Measurements from ENCODE around the gene IL25. TPM values are rescaled to one million over a fixed set of nuclear protein-coding genes. Genes with fewer than 3 reads are reported as not detected.
"Not testable (repeated sequence)": the region's sequence is repeated elsewhere in the genome, so short reads cannot be mapped to it uniquely, and the experiment has no call there.

The IL25 gene
- not detected for total RNA-seq

DNA sequence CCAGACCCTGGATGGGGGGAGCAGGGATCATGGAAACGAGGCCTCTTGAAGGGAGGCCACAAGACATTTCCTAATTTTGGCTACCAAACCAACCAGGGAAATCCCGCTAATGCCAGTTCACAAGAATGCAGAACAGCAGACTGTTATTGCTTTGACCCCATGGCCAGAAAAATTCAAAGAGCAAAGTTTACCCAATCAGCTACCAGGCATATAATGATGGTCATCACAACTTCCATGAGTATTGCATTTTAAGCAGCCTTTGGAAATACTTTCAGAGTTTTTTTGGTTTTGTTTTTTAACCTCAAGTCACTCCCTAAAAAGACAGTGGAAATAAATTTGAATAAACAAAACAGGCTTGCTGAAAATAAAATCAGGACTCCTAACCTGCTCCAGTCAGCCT lies at the start of gene IL25:
Gene IL25, plus strand, starts transcription at position 301 of the 400 bp plus-strand sequence.
- FAIRE-seq = no peak

DNA sequence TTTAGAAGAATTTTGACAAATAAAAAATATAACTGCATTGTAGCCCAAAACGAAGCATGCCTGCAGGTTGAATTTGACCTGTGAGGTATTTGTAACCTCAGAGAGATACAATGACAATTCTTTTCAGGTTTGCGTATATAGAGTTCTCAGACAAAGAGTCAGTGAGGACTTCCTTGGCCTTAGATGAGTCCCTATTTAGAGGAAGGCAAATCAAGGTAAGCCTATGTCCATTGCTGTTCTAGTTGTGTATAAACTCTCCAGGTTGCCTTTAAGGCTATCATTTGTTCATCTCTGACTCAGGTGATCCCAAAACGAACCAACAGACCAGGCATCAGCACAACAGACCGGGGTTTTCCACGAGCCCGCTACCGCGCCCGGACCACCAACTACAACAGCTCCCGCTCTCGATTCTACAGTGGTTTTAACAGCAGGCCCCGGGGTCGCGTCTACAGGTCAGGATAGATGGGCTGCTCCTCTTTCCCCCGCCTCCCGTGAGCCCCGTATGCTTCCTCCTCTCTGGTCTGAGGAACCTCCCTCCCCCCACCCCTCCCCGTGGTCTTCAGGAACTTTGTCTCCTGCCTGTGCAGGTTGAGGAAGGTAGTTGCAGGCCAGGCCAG lies 48.7 kb upstream of the IL25 start:
- FAIRE-seq = no peak
- DNase-seq (ENCODE audit: low spot score in 2 of 2) = no peak

More for the DNA sequence above, at the start of gene IL25:
- no peak for DNase-seq (ENCODE audit: low spot score in 2 of 2)

DNA sequence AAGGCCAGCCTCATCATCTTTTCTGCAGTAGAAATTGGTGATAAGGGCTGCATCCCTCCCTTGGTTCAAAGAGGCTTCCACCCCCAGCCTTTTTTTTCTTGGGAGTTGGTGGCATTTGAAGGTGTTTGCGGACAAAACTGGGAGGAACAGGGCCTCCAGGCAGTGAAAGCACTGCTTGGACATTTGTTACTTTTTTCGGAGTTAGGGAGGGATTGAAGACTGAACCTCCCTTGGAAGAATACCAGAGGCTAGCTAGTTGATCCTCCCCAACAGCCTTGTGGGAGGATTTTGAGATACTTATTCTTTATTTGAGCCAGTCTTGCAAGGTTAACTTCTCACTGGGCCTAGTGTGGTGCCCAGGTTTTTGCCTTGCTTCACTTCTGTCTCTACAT lies 48.2 kb upstream of the IL25 start:
- FAIRE-seq = no peak
- no peak for DNase-seq (ENCODE audit: low spot score in 2 of 2)

GRCh38 chr14:23324993-23325392 lies 47.6 kb upstream of the IL25 start:
- FAIRE-seq (no peak), DNase-seq (ENCODE audit: low spot score in 2 of 2) (no peak)

GRCh38 chr14:23325746-23326145 lies 46.9 kb upstream of the IL25 start:
- DNase-seq (ENCODE audit: low spot score in 2 of 2); FAIRE-seq: not testable (repeated sequence)

GRCh38 chr14:23326491-23327332 lies 45.9 kb upstream of the IL25 start:
- no peak for FAIRE-seq

DNA sequence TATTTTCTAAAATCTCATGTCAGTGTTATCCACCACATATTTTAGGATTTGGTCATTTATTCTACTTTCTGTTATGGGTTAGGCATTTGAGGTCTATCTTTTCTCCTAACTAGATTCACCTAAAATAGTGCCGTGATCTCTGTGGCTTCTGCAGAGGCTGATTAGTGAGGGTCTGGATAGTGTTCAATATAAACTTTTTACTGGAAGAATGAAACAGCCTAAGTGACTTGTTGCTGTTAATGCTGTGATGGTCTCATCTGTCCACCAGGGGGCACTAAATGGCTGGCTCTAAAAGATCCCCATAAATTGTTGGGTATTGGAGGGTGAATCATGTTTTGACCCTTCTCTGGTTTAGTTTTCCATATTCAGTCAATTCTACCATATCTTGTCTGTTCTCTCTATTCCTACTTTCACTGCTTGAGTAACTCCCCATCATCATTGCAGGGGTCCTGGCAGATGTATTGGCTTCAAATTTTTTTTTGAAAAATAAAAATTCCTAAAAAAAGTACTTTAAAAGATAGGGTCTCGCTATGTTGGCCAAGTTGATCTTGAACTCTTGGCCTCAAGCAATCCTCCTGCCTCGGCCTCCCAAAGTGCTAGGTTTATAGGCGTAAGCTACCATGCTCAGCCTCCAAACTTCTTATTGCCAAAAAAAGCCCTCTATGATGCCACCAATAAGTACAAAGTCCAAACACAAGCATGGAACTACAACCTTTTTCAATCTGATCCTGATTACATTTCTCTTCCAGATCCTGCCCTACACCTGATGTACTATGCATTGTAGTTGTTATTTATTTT lies 44.5 kb upstream of the IL25 start:
- DNase-seq (ENCODE audit: low spot score in 2 of 2) (peak; percentile 75 to 82), FAIRE-seq (no peak)

More at GRCh38 chr14:23326491-23327332, 45.9 kb upstream of the IL25 start:
- no peak for DNase-seq (ENCODE audit: low spot score in 2 of 2)

DNA sequence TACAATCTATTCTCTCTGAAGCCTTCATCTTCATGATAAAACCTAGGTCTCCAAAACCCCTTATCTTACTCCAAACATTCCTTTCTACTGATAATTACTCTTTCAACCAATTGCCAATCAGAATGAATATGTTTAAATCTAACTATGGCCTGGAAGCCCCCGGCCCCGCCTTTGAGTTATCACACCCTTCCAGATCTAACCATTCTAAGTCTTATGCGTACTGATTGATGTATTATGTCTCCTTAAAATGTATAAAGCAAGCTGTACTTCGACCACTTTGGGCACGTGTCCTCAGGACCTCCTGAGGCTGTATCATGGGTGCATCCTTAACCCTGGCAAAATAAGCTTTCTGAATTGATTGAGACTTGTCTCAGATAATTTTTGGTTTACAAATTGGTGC lies 37.0 kb upstream of the IL25 start:
- no peak for FAIRE-seq
- no peak for DNase-seq (ENCODE audit: low spot score in 2 of 2)

DNA sequence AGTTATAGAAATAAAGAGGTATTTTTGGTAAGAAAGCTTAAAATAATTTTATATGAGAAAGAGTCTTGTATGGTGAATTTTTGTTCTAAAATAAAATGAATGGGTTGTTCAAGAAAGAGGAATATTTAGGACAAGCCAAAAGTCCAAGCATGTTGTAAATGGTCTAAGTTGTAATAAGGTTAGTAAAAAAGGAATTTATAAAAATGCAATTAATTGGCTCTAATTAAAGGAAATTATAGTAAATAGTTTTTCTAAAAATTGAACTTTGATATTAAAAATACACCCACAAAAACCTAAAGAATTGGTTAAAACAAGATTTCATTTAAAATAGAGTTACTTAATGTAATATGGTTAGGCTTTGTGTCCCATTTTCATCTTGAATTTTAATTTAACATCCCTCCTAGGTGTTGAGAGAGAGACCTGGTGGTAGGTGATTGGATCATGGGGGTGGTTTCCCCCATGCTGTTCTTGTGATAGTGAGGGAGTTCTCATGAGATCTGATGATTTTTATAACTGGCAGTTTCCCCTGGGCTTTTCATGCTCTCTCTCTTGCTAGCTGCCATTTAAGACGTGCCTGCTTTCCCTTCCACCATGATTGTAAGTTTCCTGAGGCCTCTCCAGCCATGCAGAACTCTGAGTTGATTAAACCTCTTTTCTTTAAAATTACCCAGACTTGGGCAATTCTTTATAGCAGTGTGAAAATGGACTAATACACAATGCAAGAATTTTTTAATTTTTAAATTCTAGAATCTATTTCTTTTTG lies 32.9 kb upstream of the IL25 start:
- DNase-seq (ENCODE audit: low spot score in 2 of 2) (no peak), FAIRE-seq (no peak)

DNA sequence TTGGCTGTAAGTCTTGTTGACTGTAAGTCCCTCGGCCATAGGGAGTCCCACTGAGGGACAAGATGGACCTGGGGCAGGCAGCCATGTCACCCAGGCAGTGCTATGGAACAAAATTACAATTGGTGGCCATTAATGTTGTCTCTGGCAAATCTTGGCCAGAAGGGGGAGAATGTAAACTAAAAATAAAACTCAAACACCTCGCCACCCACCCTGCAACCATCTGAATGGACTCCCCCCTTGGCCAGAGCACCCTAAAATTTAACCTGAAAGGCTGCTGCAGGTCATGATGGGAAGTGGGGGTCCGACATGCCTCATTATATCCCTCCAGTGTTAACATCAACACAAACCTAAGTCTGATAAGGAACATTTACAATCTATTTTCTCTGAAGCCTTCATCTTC lies 28.1 kb upstream of the IL25 start:
- DNase-seq (ENCODE audit: low spot score in 2 of 2) (no peak), FAIRE-seq (no peak)

GRCh38 chr14:23345987-23346692 lies 26.5 kb upstream of the IL25 start:
- FAIRE-seq = no peak
- no peak for DNase-seq (ENCODE audit: low spot score in 2 of 2)

DNA sequence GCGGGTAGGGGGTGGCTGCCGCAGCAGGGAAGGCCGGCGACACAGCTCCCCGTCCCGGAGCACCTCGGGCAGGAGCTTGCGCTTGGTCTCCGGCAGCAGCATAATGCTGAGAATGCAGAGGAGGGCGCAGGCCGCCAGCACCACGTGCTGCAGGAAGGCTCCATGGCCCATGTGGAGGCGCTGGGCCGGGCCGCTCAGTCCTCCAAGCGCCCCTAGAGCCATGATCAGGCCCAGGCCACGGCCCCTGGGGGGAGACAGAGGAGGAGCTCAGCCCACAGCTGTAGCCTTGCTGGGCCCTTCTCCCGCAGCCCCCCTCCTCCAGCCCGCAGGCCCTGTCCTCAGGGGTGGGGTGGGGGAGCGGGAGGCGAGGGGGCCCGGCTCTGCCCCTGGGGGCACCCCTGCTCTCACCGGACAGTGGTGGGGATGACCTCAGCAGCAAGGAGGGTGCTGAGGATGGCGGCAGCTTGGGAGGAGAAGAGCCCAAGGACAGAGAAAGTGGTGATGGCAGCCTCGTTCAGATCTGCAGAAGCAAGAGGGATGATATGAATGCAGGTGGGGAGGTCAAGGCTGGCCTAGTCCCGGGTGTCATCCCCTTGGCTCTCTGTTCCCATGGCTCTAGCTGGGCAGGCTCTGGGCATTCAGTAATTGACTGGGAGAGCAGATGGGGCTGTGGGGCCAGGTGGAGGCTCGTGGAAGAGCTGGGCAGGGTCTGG lies 25.8 kb upstream of the IL25 start:
- DNase-seq (ENCODE audit: low spot score in 2 of 2) (no peak), FAIRE-seq (no peak)

DNA sequence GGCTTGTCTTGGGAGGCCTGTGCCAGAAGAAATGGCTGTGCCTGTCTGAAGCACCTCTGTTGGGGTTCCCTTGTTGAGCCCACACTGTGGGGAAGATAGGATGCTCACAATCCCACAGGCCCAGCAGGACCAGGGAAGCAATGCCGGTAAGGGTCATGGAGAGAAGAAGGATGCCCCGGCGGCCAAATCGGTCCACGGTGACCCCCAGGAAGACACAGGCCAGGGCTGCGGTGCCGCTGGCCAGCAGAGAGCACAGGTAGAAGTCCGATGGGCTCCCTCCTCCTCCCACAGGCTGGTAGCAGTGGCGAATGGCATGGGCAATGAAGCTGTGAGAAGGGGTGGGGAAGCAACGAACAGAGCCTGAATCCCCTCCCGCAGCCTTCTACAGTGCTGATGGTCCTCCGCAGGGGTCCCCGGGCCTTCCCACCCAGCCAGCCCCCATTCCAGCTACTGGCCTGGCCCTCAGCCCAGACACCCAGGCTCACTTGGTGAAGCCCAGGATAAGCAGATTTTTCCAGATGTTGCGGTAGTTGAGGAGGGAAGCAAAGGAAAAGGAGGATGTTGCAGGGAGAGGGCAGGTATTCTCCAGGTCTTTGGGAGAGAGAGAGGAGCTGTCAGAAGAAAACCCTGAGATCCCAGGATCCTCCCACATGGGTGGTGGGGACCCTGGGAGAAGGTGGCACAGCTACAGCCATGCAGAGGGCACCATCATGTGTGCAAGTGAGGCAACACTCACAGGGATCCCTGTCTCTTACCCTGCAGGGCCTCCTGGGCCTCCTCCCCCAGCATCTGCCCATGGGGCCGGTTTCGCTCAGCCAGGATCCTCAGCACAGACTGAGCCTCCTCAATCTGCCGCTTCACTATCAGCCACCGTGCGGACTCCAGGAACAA lies 25.0 kb upstream of the IL25 start:
- no peak for FAIRE-seq
- no peak for DNase-seq (ENCODE audit: low spot score in 2 of 2)

DNA sequence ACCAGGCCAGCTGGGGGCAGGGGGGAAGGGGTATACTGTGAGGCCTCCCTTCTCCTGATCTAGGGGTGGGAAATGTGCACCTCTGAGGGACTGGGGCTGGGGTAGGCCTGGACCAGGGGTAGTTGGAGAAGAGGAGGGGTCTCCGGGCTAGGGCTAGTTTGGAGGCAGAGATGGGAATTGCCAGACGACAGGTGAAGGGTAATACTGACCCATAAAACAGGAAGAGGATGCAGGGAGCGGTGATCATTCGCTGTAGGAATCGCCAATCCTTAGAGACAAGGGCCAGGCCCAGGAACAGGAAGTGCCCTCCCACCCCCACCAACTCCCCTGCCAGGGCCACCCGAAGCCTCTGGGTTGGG lies 24.3 kb upstream of the IL25 start:
- no peak for DNase-seq (ENCODE audit: low spot score in 2 of 2)
- FAIRE-seq = no peak

- FAIRE-seq (no peak), DNase-seq (ENCODE audit: low spot score in 2 of 2) (no peak)
These were observed 23.3 kb upstream of the IL25 start for GRCh38 chr14:23349156-23349845.

- no peak for FAIRE-seq
- peak; percentile 76 to 81 for DNase-seq (ENCODE audit: low spot score in 2 of 2)
These were observed 20.7 kb upstream of the IL25 start for GRCh38 chr14:23351681-23352505.
